Choroid plexus epithelial cell (primary cell): ENCODE data around the gene AHDC1.
A peak's percentile ranks its signal among the peaks of the same experiment; 100 is the strongest.

Experiments
- DNase-seq: peaks from one replicate; pipeline ENCODE4 v3.0.0-alpha.2; 2010; ENCODE audit warnings: low read depth
- H3K4me3 ChIP-seq: 2 replicates; pipeline ENCODE4 v1.5.1; 2011; ENCODE audit warnings: low read depth, mild to moderate bottlenecking, control low read depth, low read length, moderate library complexity
- CTCF ChIP-seq: conservative IDR thresholded peaks from 2 replicates; pipeline ENCODE4 v1.5.1; 2011; ENCODE audit warnings: low read depth, mild to moderate bottlenecking, control low read depth, inconsistent platforms, low read length, moderate library complexity

AHDC1 gene

GRCh38 chr1:27527890-27528817, 75.8 kb downstream of the AHDC1 start:
- DNase-seq: no peak
- peak overlapping the region; percentile 24 for H3K4me3 ChIP-seq
- no peak for TF ChIP-seq CTCF

GRCh38 chr1:27527223-27527889, 76.6 kb downstream of the AHDC1 start:
- TF ChIP-seq CTCF: no peak
- peak overlapping the region; percentile 24 for H3K4me3 ChIP-seq
- DNase-seq: peak; percentile 91

GRCh38 chr1:27526569-27527222, 77.2 kb downstream of the AHDC1 start:
- no peak for DNase-seq
- peak overlapping the region; percentile 6 for H3K4me3 ChIP-seq
- no peak for TF ChIP-seq CTCF

- peak; percentile 83 for DNase-seq
- peak overlapping the region; percentile 18 for H3K4me3 ChIP-seq
- TF ChIP-seq CTCF: no peak
Observed at GRCh38 chr1:27525296-27526272, 78.4 kb downstream of the AHDC1 start.

- no peak for DNase-seq
- H3K4me3 ChIP-seq: no peak overlapping the region
- no peak for TF ChIP-seq CTCF
Observed at GRCh38 chr1:27523337-27524020, 80.5 kb downstream of the AHDC1 start.
